Suprapubic skin (tissue), 4 donors: ENCODE results near the gene MTG2. TPM values are rescaled to one million over a fixed set of nuclear protein-coding genes. Genes with fewer than 3 reads are reported as not detected.

Source experiments
- DNase-seq, 2 donors: peaks; one replicate each; pipeline ENCODE4 v3.0.0-alpha.2; 2019; ENCODE audit warnings: low spot score in 2 of 2
- H3K27ac ChIP-seq: fragments of 200-600 bp; sonication (generic); one replicate; pipeline ENCODE4 v1.5.1; 2019
- H3K27me3 ChIP-seq: fragments of 200-600 bp; sonication (generic); one replicate; pipeline ENCODE4 v1.5.1; 2019
- H3K36me3 ChIP-seq: fragments of 200-600 bp; sonication (generic); one replicate; pipeline ENCODE4 v1.5.1; 2019
- H3K4me1 ChIP-seq: fragments of 200-600 bp; sonication (generic); one replicate; pipeline ENCODE4 v1.5.1; 2019
- H3K4me3 ChIP-seq: fragments of 200-600 bp; sonication (generic); one replicate; pipeline ENCODE4 v1.5.1; 2019; ENCODE audit warnings: mild to moderate bottlenecking
- H3K9me3 ChIP-seq: fragments of 200-600 bp; sonication (generic); one replicate; pipeline ENCODE4 v1.5.1; 2019
- EP300 ChIP-seq: sonication (generic); formaldehyde crosslinking; IDR thresholded peaks from one replicate; pipeline ENCODE4 v1.6.1; 2017; ENCODE audit warnings: antibody characterized with exemption
- POLR2A ChIP-seq, 2 donors: fragments of 450-650 bp; IDR thresholded peaks; one replicate each; pipeline ENCODE4 v1.6.1; 2017; ENCODE audit warnings: antibody characterized with exemption in 2 of 2, mild to moderate bottlenecking in 2 of 2, moderate library complexity in 2 of 2
- POLR2AphosphoS5 ChIP-seq, 3 donors: sonication (generic); formaldehyde crosslinking; IDR thresholded peaks; one replicate each; pipeline ENCODE4 v1.6.1; 2017; ENCODE audit warnings: antibody characterized with exemption in 3 of 3
- WGBS: methylation state at CpG from one replicate; pipeline ENCODE4 v1.1.5; 2018; 5-methylcytosine and 5-hydroxymethylcytosine counted together
- total RNA-seq, 4 donors: library from RNA; depleted of rRNA; stranded (reverse); fragments of >200 nt; gene quantifications; one replicate each; pipeline ENCODE4 v1.1.0, GENCODE V29; 2016
- TF ChIP-seq, protein P1 (sequence below), 2 donors: fragments of 200-600 bp in 1 of 2; fragments of 450-650 bp in 1 of 2; sonication (generic) in 1 of 2; IDR thresholded peaks; one replicate each; pipeline ENCODE4 v1.5.1; 2016 to 2019; ENCODE audit warnings: antibody characterized with exemption in 2 of 2, mild to moderate bottlenecking in 1 of 2, moderate library complexity in 1 of 2

The MTG2 gene
- total RNA-seq, 4 donors from 2014 or later, result 19.1 to 43.0 (median 30.3) TPM

GRCh38 chr20:62157387-62158087 lies 25.3 kb upstream of the MTG2 start:
- no peak overlapping the region for H3K4me3 ChIP-seq
- no peaks in the 10 kb centered on the region for H3K27me3 ChIP-seq
- TF ChIP-seq POLR2A (IDR thresholded peaks at IDR 0.05) (no peak), POLR2AphosphoS5 (IDR thresholded peaks at IDR 0.05) (no peak), EP300 (no peak)
- TF ChIP-seq, protein P1, sequence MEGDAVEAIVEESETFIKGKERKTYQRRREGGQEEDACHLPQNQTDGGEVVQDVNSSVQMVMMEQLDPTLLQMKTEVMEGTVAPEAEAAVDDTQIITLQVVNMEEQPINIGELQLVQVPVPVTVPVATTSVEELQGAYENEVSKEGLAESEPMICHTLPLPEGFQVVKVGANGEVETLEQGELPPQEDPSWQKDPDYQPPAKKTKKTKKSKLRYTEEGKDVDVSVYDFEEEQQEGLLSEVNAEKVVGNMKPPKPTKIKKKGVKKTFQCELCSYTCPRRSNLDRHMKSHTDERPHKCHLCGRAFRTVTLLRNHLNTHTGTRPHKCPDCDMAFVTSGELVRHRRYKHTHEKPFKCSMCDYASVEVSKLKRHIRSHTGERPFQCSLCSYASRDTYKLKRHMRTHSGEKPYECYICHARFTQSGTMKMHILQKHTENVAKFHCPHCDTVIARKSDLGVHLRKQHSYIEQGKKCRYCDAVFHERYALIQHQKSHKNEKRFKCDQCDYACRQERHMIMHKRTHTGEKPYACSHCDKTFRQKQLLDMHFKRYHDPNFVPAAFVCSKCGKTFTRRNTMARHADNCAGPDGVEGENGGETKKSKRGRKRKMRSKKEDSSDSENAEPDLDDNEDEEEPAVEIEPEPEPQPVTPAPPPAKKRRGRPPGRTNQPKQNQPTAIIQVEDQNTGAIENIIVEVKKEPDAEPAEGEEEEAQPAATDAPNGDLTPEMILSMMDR (IDR thresholded peaks at IDR 0.05), result no peak
- peaks cover 35% of the 10 kb centered on the region for H3K4me1 ChIP-seq
- 94% methylated on average over 20 of the region's 25 CpGs for WGBS
- no peak for DNase-seq
- no peak overlapping the region for H3K27ac ChIP-seq
- peaks cover 37% of the 10 kb centered on the region for H3K36me3 ChIP-seq
- H3K9me3 ChIP-seq, result no peaks in the 10 kb centered on the region

DNA sequence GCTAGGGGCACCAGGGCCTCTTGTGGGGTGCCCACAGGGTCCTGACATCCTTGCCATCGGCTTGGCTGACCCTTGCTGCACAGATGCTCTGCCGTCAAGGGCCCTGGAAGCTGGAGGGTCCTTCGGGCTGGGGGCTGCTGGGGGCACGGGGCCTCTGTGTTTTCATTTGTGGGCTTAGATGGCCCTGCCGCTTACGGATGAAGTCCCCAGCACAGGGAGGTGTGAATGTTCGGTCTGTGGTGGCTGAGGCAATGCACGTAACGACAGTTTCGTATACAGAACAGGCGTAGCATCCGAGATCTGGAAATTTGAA lies 24.8 kb upstream of the MTG2 start:
- Histone ChIP-seq H3K27me3 (no peaks in the 10 kb centered on the region), H3K36me3 (peaks cover 39% of the 10 kb centered on the region), H3K9me3 (no peaks in the 10 kb centered on the region), H3K4me1 (peaks cover 35% of the 10 kb centered on the region), H3K27ac (no peak overlapping the region), H3K4me3 (no peak overlapping the region)
- TF ChIP-seq POLR2A (IDR thresholded peaks at IDR 0.05) (no peak), EP300 (no peak), POLR2AphosphoS5 (IDR thresholded peaks at IDR 0.05) (no peak)
- TF ChIP-seq, protein P1 (IDR thresholded peaks at IDR 0.05), result no peak
- WGBS, result over 99% methylated on average over 12 of the region's 12 CpGs
- DNase-seq, result no peak

DNA sequence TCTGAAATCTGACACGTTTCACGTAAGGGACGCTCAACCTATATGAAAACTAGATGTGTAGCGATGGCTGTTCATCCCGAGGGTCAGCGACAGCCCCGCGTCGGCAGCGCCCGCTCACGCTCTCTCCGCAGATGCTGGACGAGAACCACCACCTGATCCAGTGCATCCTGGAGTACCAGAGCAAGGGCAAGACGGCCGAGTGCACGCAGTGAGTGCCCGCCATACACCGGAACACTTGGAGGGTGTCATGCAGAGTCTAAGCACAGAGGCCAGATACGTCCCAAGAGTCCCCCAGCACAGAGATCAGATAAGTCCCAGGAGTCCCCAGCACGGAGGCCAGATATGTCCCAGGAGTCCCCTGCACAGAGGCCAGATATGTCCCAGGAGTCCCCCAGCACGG lies 24.3 kb upstream of the MTG2 start:
- Histone ChIP-seq H3K9me3 (no peaks in the 10 kb centered on the region), H3K27ac (no peak overlapping the region), H3K4me3 (no peak overlapping the region), H3K27me3 (no peaks in the 10 kb centered on the region), H3K4me1 (peaks cover 35% of the 10 kb centered on the region), H3K36me3 (peaks cover 44% of the 10 kb centered on the region)
- no peak for DNase-seq
- TF ChIP-seq POLR2AphosphoS5 (IDR thresholded peaks at IDR 0.05), result no peak
- TF ChIP-seq, protein P1 (IDR thresholded peaks at IDR 0.05), result no peak
- no peak for TF ChIP-seq POLR2A (IDR thresholded peaks at IDR 0.05)
- TF ChIP-seq EP300, result no peak
- 97% methylated on average over 18 of the region's 22 CpGs for WGBS

DNA sequence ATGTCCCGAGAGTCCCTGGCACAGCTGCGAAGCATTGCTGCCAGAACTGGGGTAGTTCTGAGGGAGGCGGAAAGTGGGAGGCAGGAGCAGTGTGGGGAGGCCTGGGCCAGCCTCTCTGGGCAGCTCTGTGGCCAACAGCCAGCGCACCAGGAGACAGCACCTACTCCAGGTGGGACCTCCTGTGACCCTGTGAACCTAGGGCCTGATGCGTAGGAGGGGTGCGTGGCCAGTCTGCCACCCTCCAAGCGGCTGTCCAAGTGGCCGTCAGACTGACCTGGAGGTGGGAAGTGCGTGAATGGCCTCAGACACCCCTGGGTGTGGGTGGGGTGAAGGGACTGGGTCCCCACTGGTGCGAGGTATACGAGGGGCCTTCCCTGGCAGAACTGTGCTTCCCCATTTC lies 23.8 kb upstream of the MTG2 start:
- Histone ChIP-seq H3K27ac (no peak overlapping the region), H3K4me3 (no peak overlapping the region), H3K9me3 (no peaks in the 10 kb centered on the region), H3K4me1 (peaks cover 35% of the 10 kb centered on the region), H3K27me3 (no peaks in the 10 kb centered on the region), H3K36me3 (peaks cover 49% of the 10 kb centered on the region)
- TF ChIP-seq, protein P1 (IDR thresholded peaks at IDR 0.05), result no peak
- TF ChIP-seq POLR2A (IDR thresholded peaks at IDR 0.05), result no peak
- no peak for TF ChIP-seq POLR2AphosphoS5 (IDR thresholded peaks at IDR 0.05)
- TF ChIP-seq EP300, result no peak
- WGBS, result 90% methylated on average over 2 of the region's 11 CpGs
- no peak for DNase-seq

GRCh38 chr20:62159839-62160238 lies 23.0 kb upstream of the MTG2 start:
- Histone ChIP-seq H3K4me1 (peaks cover 35% of the 10 kb centered on the region), H3K4me3 (no peak overlapping the region), H3K27ac (no peak overlapping the region), H3K27me3 (no peaks in the 10 kb centered on the region), H3K36me3 (peaks cover 50% of the 10 kb centered on the region), H3K9me3 (no peaks in the 10 kb centered on the region)
- WGBS, result 57% methylated on average over 9 of the region's 14 CpGs
- TF ChIP-seq EP300 (no peak), POLR2A (IDR thresholded peaks at IDR 0.05) (no peak)
- DNase-seq, result no peak

DNA sequence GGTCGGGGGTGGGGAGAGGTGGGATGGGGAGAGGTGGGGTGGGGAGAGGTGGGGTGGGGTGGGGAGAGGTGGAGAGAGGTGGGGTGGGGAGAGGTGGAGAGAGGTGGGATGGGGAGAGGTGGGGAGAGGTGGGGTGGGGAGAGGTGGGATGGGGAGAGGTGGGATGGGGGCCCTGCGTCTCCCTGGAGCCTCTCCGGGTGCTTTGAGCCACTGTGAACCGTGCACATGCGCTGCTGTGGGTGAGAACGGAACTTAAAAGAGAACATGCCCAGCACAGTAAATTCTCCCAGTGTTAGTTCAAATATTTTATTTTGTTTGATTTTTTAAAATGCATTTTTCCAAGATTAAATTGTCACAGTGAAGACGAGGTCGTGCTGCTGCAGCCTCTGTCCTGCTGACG lies 22.6 kb upstream of the MTG2 start:
- H3K4me3 ChIP-seq, result no peak overlapping the region
- no peak for TF ChIP-seq EP300
- TF ChIP-seq, protein P1 (IDR thresholded peaks at IDR 0.05), result no peak
- TF ChIP-seq POLR2A (IDR thresholded peaks at IDR 0.05), result no peak
- no peak for TF ChIP-seq POLR2AphosphoS5 (IDR thresholded peaks at IDR 0.05)
- H3K27me3 ChIP-seq, result no peaks in the 10 kb centered on the region
- 85% methylated on average over 8 of the region's 9 CpGs for WGBS
- H3K36me3 ChIP-seq, result peaks cover 54% of the 10 kb centered on the region
- no peak overlapping the region for H3K27ac ChIP-seq
- H3K4me1 ChIP-seq, result peaks cover 35% of the 10 kb centered on the region
- no peaks in the 10 kb centered on the region for H3K9me3 ChIP-seq
- no peak for DNase-seq
